DOHH2 (cell line): ENCODE data around the gene LBHD1.
"Not testable (repeated sequence)": the region's sequence is repeated elsewhere in the genome, so short reads cannot be mapped to it uniquely, and the experiment has no call there.

Experiments used
- H3F3A ChIP-seq: fragments of 200-600 bp; sonication (generic), shearing (Covaris generic); 2 replicates; pipeline ENCODE4 v1.6.0; 2016; ENCODE audit warnings: antibody characterized with exemption, mild to moderate bottlenecking; ENCODE audit not compliant: control insufficient read depth, insufficient read depth
- H3K27ac ChIP-seq: fragments of 200-600 bp; sonication (generic); 2 replicates; pipeline ENCODE4 v1.5.1; 2014; ENCODE audit warnings: low read depth, mild to moderate bottlenecking, low read length, moderate library complexity
- H3K27me3 ChIP-seq: fragments of 200-600 bp; sonication (generic); 2 replicates; pipeline ENCODE4 v1.6.1; 2014; ENCODE audit warnings: mild to moderate bottlenecking, low read length, mixed read lengths; ENCODE audit not compliant: control insufficient read depth
- H3K36me3 ChIP-seq: fragments of 200-600 bp; sonication (generic); 2 replicates; pipeline ENCODE4 v1.6.1; 2014; ENCODE audit warnings: mild to moderate bottlenecking, low read length, moderate library complexity, mixed read lengths; ENCODE audit not compliant: control insufficient read depth
- H3K4me1 ChIP-seq: fragments of 200-600 bp; sonication (generic); 2 replicates; pipeline ENCODE4 v1.6.1; 2014; ENCODE audit warnings: mild to moderate bottlenecking, low read length, mixed read lengths; ENCODE audit not compliant: control insufficient read depth
- H3K4me2 ChIP-seq: fragments of 200-600 bp; sonication (generic); 2 replicates; pipeline ENCODE4 v1.6.0; 2014; ENCODE audit warnings: mild to moderate bottlenecking, low read length, moderate library complexity
- H3K4me3 ChIP-seq: fragments of 200-600 bp; sonication (generic); 2 replicates; pipeline ENCODE4 v1.5.1; 2014; ENCODE audit warnings: mild to moderate bottlenecking, low read length, mixed read lengths
- H3K79me2 ChIP-seq: fragments of 200-600 bp; sonication (generic); 2 replicates; pipeline ENCODE4 v1.6.1; 2014; ENCODE audit warnings: mild to moderate bottlenecking, low read length, mixed read lengths; ENCODE audit not compliant: control insufficient read depth
- H3K9me2 ChIP-seq: fragments of 200-600 bp; sonication (generic); replicated peaks from 2 replicates; pipeline ENCODE4 v1.6.1; 2014; ENCODE audit warnings: mild to moderate bottlenecking, low read length, mixed read lengths; ENCODE audit not compliant: control insufficient read depth
- H3K9me3 ChIP-seq: fragments of 200-600 bp; sonication (generic); 2 replicates; pipeline ENCODE4 v1.6.1; 2014; ENCODE audit warnings: antibody characterized with exemption, low read length, mixed read lengths; ENCODE audit not compliant: control insufficient read depth, insufficient read depth
- H4K20me1 ChIP-seq: fragments of 200-600 bp; sonication (generic); 2 replicates; pipeline ENCODE4 v1.6.0; 2014; ENCODE audit warnings: low read depth, mild to moderate bottlenecking, antibody characterized with exemption, low read length, moderate library complexity; ENCODE audit not compliant: control insufficient read depth, insufficient read depth
- CTCF ChIP-seq: fragments of 200-600 bp; sonication (generic); IDR thresholded peaks from one replicate; pipeline ENCODE4 v1.5.1; 2014; ENCODE audit warnings: antibody characterized with exemption, mild to moderate bottlenecking, low read depth, low read length; ENCODE audit not compliant: poor library complexity, severe bottlenecking
- EZH2phosphoT487 ChIP-seq: fragments of 200-600 bp; sonication (generic); IDR thresholded peaks from 2 replicates; pipeline ENCODE4 v1.6.1; 2017; ENCODE audit warnings: borderline replicate concordance, mild to moderate bottlenecking, antibody characterized with exemption, low read length, moderate library complexity, mixed read lengths

LBHD1 gene

GRCh38 chr11:62654297-62654696 is 17.8 kb downstream of the LBHD1 start:
- TF ChIP-seq EZH2phosphoT487 (no peak), CTCF (no peak)
- H3K27ac ChIP-seq, result no peak overlapping the region
- H3K36me3 ChIP-seq, result peaks cover 17% of the 10 kb centered on the region
- H3K4me1 ChIP-seq, result peaks cover 28% of the 10 kb centered on the region
- H3K79me2 ChIP-seq, result peaks cover 35% of the 10 kb centered on the region
- no peaks in the 10 kb centered on the region for H3K9me3 ChIP-seq
- H3K9me2 ChIP-seq, result no peaks in the 10 kb centered on the region
- H3K27me3 ChIP-seq, result no peaks in the 10 kb centered on the region
- no peaks in the 10 kb centered on the region for H4K20me1 ChIP-seq
- H3F3A ChIP-seq, result peaks cover 12% of the 10 kb centered on the region
- no peak overlapping the region for H3K4me3 ChIP-seq
- peak overlapping the region; percentile 97; the same call in 1 of the 2 replicates for H3K4me2 ChIP-seq

- Histone ChIP-seq H3F3A (peaks cover 11% of the 10 kb centered on the region), H3K27ac (peak overlapping the region; percentile 80), H4K20me1 (no peaks in the 10 kb centered on the region), H3K36me3 (peaks cover 35% of the 10 kb centered on the region), H3K79me2 (peaks cover 47% of the 10 kb centered on the region), H3K4me1 (peaks cover 30% of the 10 kb centered on the region), H3K9me2 (no peaks in the 10 kb centered on the region), H3K4me2 (peak overlapping the region; percentile 97), H3K4me3 (peak overlapping the region; percentile 95), H3K27me3 (no peaks in the 10 kb centered on the region), H3K9me3 (no peaks in the 10 kb centered on the region)
- TF ChIP-seq CTCF, result no peak
Measured at GRCh38 chr11:62652161-62653006, 19.7 kb downstream of the LBHD1 start.

DNA sequence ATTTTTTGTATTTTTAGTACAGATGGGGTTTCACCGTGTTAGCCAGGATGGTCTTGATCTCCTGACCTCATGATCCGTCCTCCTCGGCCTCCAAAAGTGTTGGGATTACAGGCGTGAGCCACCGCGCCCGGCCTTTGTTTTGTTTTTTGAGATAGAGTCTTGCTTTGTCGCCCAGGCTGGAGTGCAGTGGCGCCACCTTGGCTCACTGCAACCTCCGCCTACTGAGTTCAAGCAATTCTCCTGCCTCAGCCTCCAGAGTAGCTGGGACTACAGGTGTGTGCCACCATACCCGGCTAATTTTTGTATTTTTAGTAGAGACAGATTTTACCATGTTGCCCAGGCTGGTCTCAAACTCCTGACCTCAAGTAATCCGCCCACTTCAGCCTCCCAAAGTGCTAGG is 21.8 kb downstream of the LBHD1 start:
- not testable (repeated sequence) for H3F3A ChIP-seq, H4K20me1 ChIP-seq, H3K9me3 ChIP-seq, H3K27me3 ChIP-seq, H3K9me2 ChIP-seq, H3K27ac ChIP-seq, H3K4me3 ChIP-seq, H3K4me2 ChIP-seq
- H3K4me1 ChIP-seq, result peaks cover 40% of the 10 kb centered on the region
- peaks cover 63% of the 10 kb centered on the region for H3K79me2 ChIP-seq
- peaks cover 49% of the 10 kb centered on the region for H3K36me3 ChIP-seq

DNA sequence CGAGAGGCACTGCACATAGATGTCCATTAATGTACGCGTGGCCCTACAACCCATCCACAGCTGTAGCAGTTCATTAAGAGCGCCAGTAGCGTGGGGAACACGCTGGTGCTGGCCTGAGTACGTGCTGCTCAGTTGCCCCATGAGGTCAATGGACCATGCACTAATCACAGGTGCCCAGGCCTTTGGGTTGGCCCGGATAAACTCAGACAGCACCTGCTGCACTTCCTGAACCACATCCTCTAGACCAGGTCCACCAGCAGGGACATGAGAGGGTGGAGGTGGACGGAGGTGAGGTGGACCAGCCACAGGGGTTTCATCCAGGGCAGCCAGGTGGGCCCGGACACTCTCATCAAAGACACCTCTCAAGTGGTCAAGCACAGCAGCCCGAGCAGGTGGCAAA is 22.6 kb downstream of the LBHD1 start:
- H3K36me3 ChIP-seq, result peaks cover 55% of the 10 kb centered on the region
- H3K79me2 ChIP-seq, result peaks cover 71% of the 10 kb centered on the region
- H4K20me1 ChIP-seq, result peaks cover 3% of the 10 kb centered on the region; the same call in 1 of the 2 replicates
- no peaks in the 10 kb centered on the region for H3K27me3 ChIP-seq
- no peaks in the 10 kb centered on the region for H3F3A ChIP-seq
- H3K9me3 ChIP-seq, result no peaks in the 10 kb centered on the region
- H3K9me2 ChIP-seq, result no peaks in the 10 kb centered on the region
- H3K27ac ChIP-seq, result no peak overlapping the region
- H3K4me3 ChIP-seq, result no peak overlapping the region
- peaks cover 45% of the 10 kb centered on the region for H3K4me1 ChIP-seq
- TF ChIP-seq CTCF, result no peak
- no peak for TF ChIP-seq EZH2phosphoT487
- H3K4me2 ChIP-seq, result no peak overlapping the region
